H9 (cell line): ENCODE data around the gene ZBTB33. TPM values are rescaled to one million over a fixed set of nuclear protein-coding genes. Genes with fewer than 3 reads are reported as not detected.

Experiments
- DNase-seq: peaks from one replicate; pipeline ENCODE4 v3.0.0-alpha.2; 2017
- H2AFZ ChIP-seq: one replicate; pipeline ENCODE4 v1.6.1; 2013; ENCODE audit warnings: mild to moderate bottlenecking, low read length, control low read depth, moderate library complexity
- H2AK5ac ChIP-seq: 2 replicates; pipeline ENCODE4 v1.6.1; 2013; ENCODE audit warnings: low read length, control low read depth, mixed read lengths; ENCODE audit not compliant: insufficient read length
- H2BK120ac ChIP-seq: one replicate; pipeline ENCODE4 v1.6.1; 2013; ENCODE audit warnings: low read depth, mild to moderate bottlenecking, low read length, control low read depth, inconsistent platforms; ENCODE audit not compliant: poor library complexity, severe bottlenecking
- H2BK12ac ChIP-seq: 2 replicates; pipeline ENCODE4 v1.6.1; 2013; ENCODE audit warnings: low read length, control low read depth, mixed read lengths, low read depth; ENCODE audit not compliant: insufficient read length
- H2BK15ac ChIP-seq: 2 replicates; pipeline ENCODE4 v1.6.1; 2013; ENCODE audit warnings: low read depth, low read length, control low read depth
- H2BK20ac ChIP-seq: one replicate; pipeline ENCODE4 v1.6.1; 2013; ENCODE audit warnings: low read depth, mild to moderate bottlenecking, low read length, control low read depth, inconsistent platforms; ENCODE audit not compliant: poor library complexity, severe bottlenecking
- H2BK5ac ChIP-seq: 2 replicates; pipeline ENCODE4 v1.6.1; 2013; ENCODE audit warnings: low read length, control low read depth, mixed read lengths; ENCODE audit not compliant: insufficient read length
- H3K14ac ChIP-seq: 2 replicates; pipeline ENCODE4 v1.6.1; 2013; ENCODE audit warnings: low read length, control low read depth; ENCODE audit not compliant: insufficient read depth
- H3K18ac ChIP-seq: 2 replicates; pipeline ENCODE4 v1.6.1; 2013; ENCODE audit warnings: low read depth, mild to moderate bottlenecking, mixed read lengths, low read length, control low read depth; ENCODE audit not compliant: insufficient read length
- H3K23ac ChIP-seq: 2 replicates; pipeline ENCODE4 v1.6.1; 2013; ENCODE audit warnings: low read length, control low read depth, mixed read lengths, low read depth; ENCODE audit not compliant: insufficient read length
- H3K23me2 ChIP-seq: 2 replicates; pipeline ENCODE4 v1.6.1; 2013; ENCODE audit warnings: low read depth, mild to moderate bottlenecking, mixed read lengths, low read length, control low read depth; ENCODE audit not compliant: insufficient read length, poor library complexity, severe bottlenecking
- H3K27ac ChIP-seq: 2 replicates; pipeline ENCODE4 v1.5.1; 2013; ENCODE audit warnings: low read length, control low read depth, mixed read lengths, low read depth; ENCODE audit not compliant: insufficient read length
- H3K27me3 ChIP-seq: 2 replicates; pipeline ENCODE4 v1.6.1; 2013; ENCODE audit warnings: low read length, control low read depth, inconsistent platforms; ENCODE audit not compliant: insufficient read depth
- H3K4ac ChIP-seq: 2 replicates; pipeline ENCODE4 v1.6.1; 2013; ENCODE audit warnings: low read depth, mild to moderate bottlenecking, control low read depth, inconsistent platforms, low read length, moderate library complexity
- H3K4me1 ChIP-seq: 2 replicates; pipeline ENCODE4 v1.6.1; 2013; ENCODE audit warnings: low read length, control low read depth, inconsistent platforms; ENCODE audit not compliant: insufficient read depth
- H3K4me2 ChIP-seq: 2 replicates; pipeline ENCODE4 v1.6.1; 2013; ENCODE audit warnings: low read length, control low read depth, mixed read lengths; ENCODE audit not compliant: insufficient read length, insufficient read depth
- H3K56ac ChIP-seq: 2 replicates; pipeline ENCODE4 v1.6.1; 2013; ENCODE audit warnings: low read depth, mild to moderate bottlenecking, mixed read lengths, low read length, control low read depth; ENCODE audit not compliant: insufficient read length
- H3K79me1 ChIP-seq: 2 replicates; pipeline ENCODE4 v1.6.1; 2013; ENCODE audit warnings: low read depth, mild to moderate bottlenecking, moderate library complexity, low read length, control low read depth, inconsistent platforms; ENCODE audit not compliant: insufficient read depth, poor library complexity, severe bottlenecking
- H3K79me2 ChIP-seq: 2 replicates; pipeline ENCODE4 v1.6.1; 2013; ENCODE audit warnings: low read length, control low read depth, inconsistent platforms; ENCODE audit not compliant: insufficient read depth
- H3K9ac ChIP-seq: 2 replicates; pipeline ENCODE4 v1.6.1; 2013; ENCODE audit warnings: low read length, control low read depth, mixed read lengths; ENCODE audit not compliant: insufficient read length; ENCODE audit errors: extremely low read depth
- H3K9me3 ChIP-seq: one replicate; pipeline ENCODE4 v1.6.1; 2013; ENCODE audit warnings: low read depth, low read length, inconsistent platforms; ENCODE audit not compliant: control insufficient read depth
- H3T11ph ChIP-seq: one replicate; pipeline ENCODE4 v1.6.1; 2013; ENCODE audit warnings: mild to moderate bottlenecking, low read length, control low read depth, inconsistent platforms
- H4K20me1 ChIP-seq: one replicate; pipeline ENCODE4 v1.6.1; 2013; ENCODE audit not compliant: control insufficient read depth, insufficient read length, insufficient read depth
- H4K5ac ChIP-seq: 2 replicates; pipeline ENCODE4 v1.6.1; 2013; ENCODE audit warnings: low read depth, mild to moderate bottlenecking, mixed read lengths, low read length, control low read depth; ENCODE audit not compliant: insufficient read length
- H4K8ac ChIP-seq: replicated peaks from 2 replicates; pipeline ENCODE4 v1.6.1; 2013; ENCODE audit warnings: low read length, control low read depth, mixed read lengths, low read depth; ENCODE audit not compliant: insufficient read length
- H4K91ac ChIP-seq: 2 replicates; pipeline ENCODE4 v1.6.1; 2013; ENCODE audit warnings: low read depth, mild to moderate bottlenecking, moderate library complexity, mixed read lengths, low read length, control low read depth; ENCODE audit not compliant: insufficient read length
- H3K27ac Mint-ChIP-seq, 3 experiments: 2 replicates in 2 of 3; 3 replicates in 1 of 3; pipeline ENCODE4 v1.8.0; 2020 to 2021; ENCODE audit warnings: mixed read lengths in 3 of 3, mild to moderate bottlenecking in 1 of 3, moderate library complexity in 1 of 3
- H3K27me3 Mint-ChIP-seq: 2 replicates; pipeline ENCODE4 v1.8.0; 2021; ENCODE audit warnings: low read depth, mild to moderate bottlenecking, moderate library complexity, mixed read lengths
- H3K36me3 Mint-ChIP-seq, 3 experiments: 2 replicates in 2 of 3; 3 replicates in 1 of 3; pipeline ENCODE4 v1.8.0; 2020 to 2021; ENCODE audit warnings: low read depth in 3 of 3, mixed read lengths in 3 of 3; ENCODE audit not compliant: insufficient read depth in 1 of 3
- H3K4me1 Mint-ChIP-seq, 2 experiments: 2 replicates each; pipeline ENCODE4 v1.8.0; 2020; ENCODE audit warnings: mixed read lengths in 2 of 2
- H3K4me3 Mint-ChIP-seq, 2 experiments: 2 replicates in 1 of 2; 3 replicates in 1 of 2; pipeline ENCODE4 v1.8.0; 2020 to 2021; ENCODE audit warnings: mild to moderate bottlenecking in 2 of 2, mixed read lengths in 2 of 2, moderate library complexity in 1 of 2
- H3K9me3 Mint-ChIP-seq, 2 experiments: 2 replicates in 1 of 2; 3 replicates in 1 of 2; pipeline ENCODE4 v1.8.0; 2020; ENCODE audit warnings: mild to moderate bottlenecking in 2 of 2, mixed read lengths in 2 of 2, moderate library complexity in 1 of 2
- WGBS: extraction: QIAGEN DNeasy Blood & Tissue Kit; methylation state at CpG from one replicate; pipeline ENCODE4 v1.1.7; 2013; ENCODE audit warnings: missing lambda C conversion rate, low lambda C conversion rate, mixed read lengths; ENCODE audit not compliant: insufficient read length; ENCODE audit errors: extremely low coverage; 5-methylcytosine and 5-hydroxymethylcytosine counted together
- total RNA-seq: library from RNA; stranded (reverse); gene quantifications from 2 replicates; pipeline ENCODE4 v1.2.1, GENCODE V29; 2021
- TF ChIP-seq, protein P1 (sequence below): fragments of 200-600 bp; sonication (generic); conservative IDR thresholded peaks from 3 replicates; pipeline ENCODE4 v1.8.0; 2021; ENCODE audit warnings: antibody characterized with exemption, mild to moderate bottlenecking

Gene ZBTB33
- total RNA-seq, 1 experiment from 2014 or later = 18.7 TPM

DNA sequence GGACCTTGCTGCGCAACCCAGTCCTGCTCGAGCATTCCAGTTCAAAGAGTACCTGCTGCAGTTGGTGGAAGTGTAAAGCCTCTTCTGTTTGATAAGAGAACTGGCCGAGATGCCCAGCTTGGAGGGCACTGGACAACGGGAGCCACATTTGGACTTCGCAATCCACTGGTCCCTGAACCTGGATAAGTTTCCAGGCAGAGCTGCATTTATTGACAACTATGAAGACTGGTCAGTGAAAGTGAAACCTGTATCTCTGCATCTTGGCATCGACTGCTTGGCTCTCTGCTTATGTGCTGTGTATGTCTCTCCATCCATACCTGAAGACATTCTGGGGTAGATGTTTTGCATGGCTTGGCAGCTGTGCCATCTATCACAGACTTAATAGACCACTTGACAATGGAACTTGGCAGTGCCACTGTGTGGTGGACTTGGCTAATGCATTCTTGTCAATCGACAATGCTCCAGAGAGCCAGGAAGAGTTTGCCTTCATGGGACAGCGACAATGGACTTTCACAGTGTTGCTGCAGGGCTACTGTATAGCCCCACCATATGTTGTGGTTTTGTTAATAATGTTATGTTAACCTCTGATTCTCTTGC lies 43.5 kb upstream of the ZBTB33 start:
- no peaks in the 10 kb centered on the region for H3K79me1 ChIP-seq
- H3K4me1 Mint-ChIP-seq = no peaks in the 10 kb centered on the region
- no peak overlapping the region for H4K91ac ChIP-seq
- H3K4me2 ChIP-seq = no peak overlapping the region
- no peaks in the 10 kb centered on the region for H4K20me1 ChIP-seq
- H3T11ph ChIP-seq = no peak overlapping the region
- H2AFZ ChIP-seq = no peak overlapping the region
- H3K9me3 Mint-ChIP-seq = peaks cover 58 to 59% of the 10 kb centered on the region in 2 experiments
- H3K27me3 Mint-ChIP-seq = no peaks in the 10 kb centered on the region
- no peak overlapping the region for H2BK15ac ChIP-seq
- H3K27me3 ChIP-seq = no peaks in the 10 kb centered on the region
- H2BK12ac ChIP-seq = no peak overlapping the region
- H3K4me3 Mint-ChIP-seq = no peak overlapping the region
- H3K18ac ChIP-seq = no peak overlapping the region
- no peak overlapping the region for H3K56ac ChIP-seq
- H2BK120ac ChIP-seq = no peak overlapping the region
- H3K9me3 ChIP-seq = peaks cover 39% of the 10 kb centered on the region
- WGBS = no CpG with 5 or more reads among the region's 8 CpGs
- H2BK20ac ChIP-seq = no peak overlapping the region
- H3K36me3 Mint-ChIP-seq = peaks cover 0 to 5% (median 2%) of the 10 kb centered on the region in 3 experiments; a peak in 4 of 7 replicates
- TF ChIP-seq, protein P1, sequence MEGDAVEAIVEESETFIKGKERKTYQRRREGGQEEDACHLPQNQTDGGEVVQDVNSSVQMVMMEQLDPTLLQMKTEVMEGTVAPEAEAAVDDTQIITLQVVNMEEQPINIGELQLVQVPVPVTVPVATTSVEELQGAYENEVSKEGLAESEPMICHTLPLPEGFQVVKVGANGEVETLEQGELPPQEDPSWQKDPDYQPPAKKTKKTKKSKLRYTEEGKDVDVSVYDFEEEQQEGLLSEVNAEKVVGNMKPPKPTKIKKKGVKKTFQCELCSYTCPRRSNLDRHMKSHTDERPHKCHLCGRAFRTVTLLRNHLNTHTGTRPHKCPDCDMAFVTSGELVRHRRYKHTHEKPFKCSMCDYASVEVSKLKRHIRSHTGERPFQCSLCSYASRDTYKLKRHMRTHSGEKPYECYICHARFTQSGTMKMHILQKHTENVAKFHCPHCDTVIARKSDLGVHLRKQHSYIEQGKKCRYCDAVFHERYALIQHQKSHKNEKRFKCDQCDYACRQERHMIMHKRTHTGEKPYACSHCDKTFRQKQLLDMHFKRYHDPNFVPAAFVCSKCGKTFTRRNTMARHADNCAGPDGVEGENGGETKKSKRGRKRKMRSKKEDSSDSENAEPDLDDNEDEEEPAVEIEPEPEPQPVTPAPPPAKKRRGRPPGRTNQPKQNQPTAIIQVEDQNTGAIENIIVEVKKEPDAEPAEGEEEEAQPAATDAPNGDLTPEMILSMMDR = no peak
- no peak for DNase-seq
- H3K27ac ChIP-seq = no peak overlapping the region
- H3K23me2 ChIP-seq = no peaks in the 10 kb centered on the region
- no peak overlapping the region for H3K4ac ChIP-seq
- no peaks in the 10 kb centered on the region for H3K4me1 ChIP-seq
- no peak overlapping the region for H3K14ac ChIP-seq
- no peak overlapping the region for H2AK5ac ChIP-seq
- no peaks in the 10 kb centered on the region for H3K79me2 ChIP-seq
- H3K27ac Mint-ChIP-seq = no peak overlapping the region
- no peak overlapping the region for H3K9ac ChIP-seq
- H4K5ac ChIP-seq = no peak overlapping the region
- no peak overlapping the region for H4K8ac ChIP-seq
- no peak overlapping the region for H2BK5ac ChIP-seq
- H3K23ac ChIP-seq = no peak overlapping the region
